Activated T-helper 2 cell treated with anti-CD3 and anti-CD28 coated beads, Interferon-gamma antibody, Interleukin-2, Interleukin-4, amounts not matched to agents 10 μg/mL and 5 μg/mL and 100 μg/mL, durations not matched to agents 14 hours and 24 hours and 36 hours (primary cell): ENCODE results near the gene LACTB. TPM values are rescaled to one million over a fixed set of nuclear protein-coding genes. Genes with fewer than 3 reads are reported as not detected.

Experiments
- DNase-seq: peaks from one replicate; pipeline ENCODE4 v3.0.0; 2021; ENCODE audit warnings: low spot score
- H3K27ac Mint-ChIP-seq: one replicate; pipeline ENCODE4 v1.8.0; 2021; ENCODE audit warnings: mixed read lengths
- H3K27me3 Mint-ChIP-seq: one replicate; pipeline ENCODE4 v1.8.0; 2021; ENCODE audit warnings: low read depth, mixed read lengths
- H3K36me3 Mint-ChIP-seq: one replicate; pipeline ENCODE4 v1.8.0; 2021; ENCODE audit warnings: low read depth, mixed read lengths
- H3K4me1 Mint-ChIP-seq: one replicate; pipeline ENCODE4 v1.8.0; 2021; ENCODE audit warnings: low read depth, mixed read lengths
- H3K4me3 Mint-ChIP-seq: one replicate; pipeline ENCODE4 v1.8.0; 2021; ENCODE audit warnings: low read depth, mild to moderate bottlenecking, moderate library complexity, mixed read lengths
- H3K9me3 Mint-ChIP-seq: one replicate; pipeline ENCODE4 v1.8.0; 2021; ENCODE audit warnings: mixed read lengths
- intact Hi-C: fragments of 100-400 bp; cut with micrococcal nuclease; formaldehyde crosslinking; loops from one replicate; pipeline ENCODE4 v1.15.1; 2023
- total RNA-seq: library from RNA; stranded (reverse); gene quantifications from 2 replicates; pipeline ENCODE4 v1.2.3, GENCODE V29; 2022

LACTB gene
- total RNA-seq, 1 donor from 2014 or later = 23.6 TPM

- intact Hi-C loops = no loop called here
- Mint-ChIP-seq H3K27ac (no peak overlapping the region), H3K27me3 (peaks cover 4% of the 10 kb centered on the region), H3K9me3 (no peaks in the 10 kb centered on the region), H3K4me3 (no peak overlapping the region), H3K4me1 (no peaks in the 10 kb centered on the region), H3K36me3 (no peaks in the 10 kb centered on the region)
- DNase-seq = no peak
Observed at GRCh38 chr15:63083044-63083443, 38.6 kb upstream of the LACTB start.

- no peaks in the 10 kb centered on the region for H3K9me3 Mint-ChIP-seq
- intact Hi-C loops = no loop called here
- DNase-seq = no peak
- peaks cover 4% of the 10 kb centered on the region for H3K27me3 Mint-ChIP-seq
- no peak overlapping the region for H3K27ac Mint-ChIP-seq
- no peaks in the 10 kb centered on the region for H3K36me3 Mint-ChIP-seq
- no peak overlapping the region for H3K4me3 Mint-ChIP-seq
- no peaks in the 10 kb centered on the region for H3K4me1 Mint-ChIP-seq
Observed at GRCh38 chr15:63083541-63083940, 38.1 kb upstream of the LACTB start.

- Mint-ChIP-seq H3K4me3 (no peak overlapping the region), H3K27me3 (peaks cover 2% of the 10 kb centered on the region), H3K36me3 (no peaks in the 10 kb centered on the region), H3K4me1 (no peaks in the 10 kb centered on the region), H3K9me3 (no peaks in the 10 kb centered on the region), H3K27ac (no peak overlapping the region)
- DNase-seq = no peak
- intact Hi-C loops = no loop called here
Observed at GRCh38 chr15:63084806-63085205, 36.9 kb upstream of the LACTB start.

- no peaks in the 10 kb centered on the region for H3K36me3 Mint-ChIP-seq
Observed at GRCh38 chr15:63085289-63085688, 36.4 kb upstream of the LACTB start.

GRCh38 chr15:63086271-63086670 is 35.4 kb upstream of the LACTB start:
- Mint-ChIP-seq H3K4me1 (no peaks in the 10 kb centered on the region), H3K9me3 (no peaks in the 10 kb centered on the region), H3K27me3 (peaks cover 2% of the 10 kb centered on the region), H3K36me3 (no peaks in the 10 kb centered on the region), H3K27ac (no peak overlapping the region), H3K4me3 (no peak overlapping the region)
- intact Hi-C loops = no loop called here
- DNase-seq = no peak

More at GRCh38 chr15:63085289-63085688, 36.4 kb upstream of the LACTB start:
- no peaks in the 10 kb centered on the region for H3K4me1 Mint-ChIP-seq
- peaks cover 2% of the 10 kb centered on the region for H3K27me3 Mint-ChIP-seq
- H3K9me3 Mint-ChIP-seq = no peaks in the 10 kb centered on the region
- H3K4me3 Mint-ChIP-seq = no peak overlapping the region
- DNase-seq = no peak
- intact Hi-C loops = no loop called here
- H3K27ac Mint-ChIP-seq = no peak overlapping the region

GRCh38 chr15:63086947-63087346 is 34.7 kb upstream of the LACTB start:
- Mint-ChIP-seq H3K4me1 (no peaks in the 10 kb centered on the region), H3K36me3 (no peaks in the 10 kb centered on the region), H3K4me3 (no peak overlapping the region), H3K27me3 (peaks cover 4% of the 10 kb centered on the region), H3K27ac (no peak overlapping the region), H3K9me3 (no peaks in the 10 kb centered on the region)
- no peak for DNase-seq
- intact Hi-C loops = no loop called here

- H3K27me3 Mint-ChIP-seq = peaks cover 4% of the 10 kb centered on the region
- H3K27ac Mint-ChIP-seq = no peak overlapping the region
- no peaks in the 10 kb centered on the region for H3K9me3 Mint-ChIP-seq
- H3K4me3 Mint-ChIP-seq = no peak overlapping the region
- DNase-seq = no peak
- no peaks in the 10 kb centered on the region for H3K36me3 Mint-ChIP-seq
- intact Hi-C loops = no loop called here
- H3K4me1 Mint-ChIP-seq = peaks cover under 1% of the 10 kb centered on the region
Observed at GRCh38 chr15:63088533-63089245, 33.0 kb upstream of the LACTB start.

GRCh38 chr15:63089260-63090043 is 32.2 kb upstream of the LACTB start:
- no peak for DNase-seq
- intact Hi-C loops = loop anchor here (5.0 kb wide), 1 partner anchor 307 kb away; no protein-coding TSS in a partner anchor
- Mint-ChIP-seq H3K27me3 (peaks cover 4% of the 10 kb centered on the region), H3K36me3 (no peaks in the 10 kb centered on the region), H3K9me3 (no peaks in the 10 kb centered on the region), H3K4me1 (peaks cover 3% of the 10 kb centered on the region), H3K27ac (no peak overlapping the region), H3K4me3 (no peak overlapping the region)

- Mint-ChIP-seq H3K36me3 (no peaks in the 10 kb centered on the region), H3K27me3 (peaks cover 5% of the 10 kb centered on the region), H3K4me3 (no peak overlapping the region), H3K9me3 (no peaks in the 10 kb centered on the region), H3K27ac (no peak overlapping the region), H3K4me1 (peaks cover 3% of the 10 kb centered on the region)
- no peak for DNase-seq
- intact Hi-C loops = loop anchor here (5.0 kb wide), 1 partner anchor 308 kb away; no protein-coding TSS in a partner anchor
Observed at GRCh38 chr15:63090472-63090871, 31.2 kb upstream of the LACTB start.

GRCh38 chr15:63090887-63091286 is 30.8 kb upstream of the LACTB start:
- Mint-ChIP-seq H3K27me3 (peaks cover 6% of the 10 kb centered on the region), H3K4me3 (no peak overlapping the region), H3K36me3 (no peaks in the 10 kb centered on the region), H3K4me1 (peaks cover 3% of the 10 kb centered on the region), H3K9me3 (no peaks in the 10 kb centered on the region), H3K27ac (no peak overlapping the region)
- DNase-seq = no peak
- intact Hi-C loops = loop anchor here (5.0 kb wide), 1 partner anchor 309 kb away; no protein-coding TSS in a partner anchor

GRCh38 chr15:63091679-63092446 is 29.8 kb upstream of the LACTB start:
- intact Hi-C loops = loop anchor here (5.0 kb wide), 1 partner anchor 310 kb away; no protein-coding TSS in a partner anchor
- DNase-seq = no peak
- H3K9me3 Mint-ChIP-seq = no peaks in the 10 kb centered on the region
- H3K4me3 Mint-ChIP-seq = no peak overlapping the region
- H3K4me1 Mint-ChIP-seq = peaks cover 3% of the 10 kb centered on the region
- H3K27ac Mint-ChIP-seq = no peak overlapping the region
- H3K27me3 Mint-ChIP-seq = peaks cover 6% of the 10 kb centered on the region
- no peaks in the 10 kb centered on the region for H3K36me3 Mint-ChIP-seq

- intact Hi-C loops = loop anchor here (1.0 to 5.0 kb wide), 3 partner anchors 46 to 311 kb away; no protein-coding TSS in a partner anchor
- peaks cover 7% of the 10 kb centered on the region for H3K4me1 Mint-ChIP-seq
- DNase-seq = peak; percentile 54
- no peak overlapping the region for H3K27ac Mint-ChIP-seq
- no peaks in the 10 kb centered on the region for H3K9me3 Mint-ChIP-seq
- no peaks in the 10 kb centered on the region for H3K36me3 Mint-ChIP-seq
- no peak overlapping the region for H3K4me3 Mint-ChIP-seq
- peaks cover 6% of the 10 kb centered on the region for H3K27me3 Mint-ChIP-seq
Observed at GRCh38 chr15:63093486-63094205, 28.0 kb upstream of the LACTB start.
